GM19438 (cell line): ENCODE results near the gene FAM222B.
"Not testable (repeated sequence)": the region's sequence is repeated elsewhere in the genome, so short reads cannot be mapped to it uniquely, and the experiment has no call there.

Experiments
- ATAC-seq: cut with Tn5 transposase; IDR thresholded peaks from one replicate; pipeline ENCODE4 v1.9.1; 2021; ENCODE audit warnings: low read depth; ENCODE audit not compliant: unreplicated experiment

Gene FAM222B

GRCh38 chr17:28846231-28846630 is 3.6 kb upstream of the FAM222B start:
- ATAC-seq = no peak

- ATAC-seq = no peak
These were observed 1.2 kb upstream of the FAM222B start for GRCh38 chr17:28843816-28844148.

GRCh38 chr17:28841901-28842281 is 699 bp downstream of the FAM222B start:
- ATAC-seq = peak; percentile 5

GRCh38 chr17:28839221-28839620 is 3.4 kb downstream of the FAM222B start:
- ATAC-seq = no peak

GRCh38 chr17:28836541-28836940 is 6.0 kb downstream of the FAM222B start:
- ATAC-seq = not testable (repeated sequence)

GRCh38 chr17:28834420-28834819 is 8.2 kb downstream of the FAM222B start:
- no peak for ATAC-seq

GRCh38 chr17:28828294-28829040 is 14.1 kb downstream of the FAM222B start:
- no peak for ATAC-seq

- ATAC-seq = no peak
These were observed 14.9 kb downstream of the FAM222B start for GRCh38 chr17:28827672-28828071.

- no peak for ATAC-seq
These were observed 23.0 kb downstream of the FAM222B start for GRCh38 chr17:28819582-28819981.

GRCh38 chr17:28818819-28819221 is 23.8 kb downstream of the FAM222B start:
- no peak for ATAC-seq

GRCh38 chr17:28816540-28816939 is 26.1 kb downstream of the FAM222B start:
- ATAC-seq = no peak

GRCh38 chr17:28812748-28813377 is 29.7 kb downstream of the FAM222B start:
- ATAC-seq = no peak

GRCh38 chr17:28812091-28812747 is 30.4 kb downstream of the FAM222B start:
- peak; percentile 95 for ATAC-seq

- ATAC-seq = no peak
These were observed 30.9 kb downstream of the FAM222B start for GRCh38 chr17:28811651-28812090.

- ATAC-seq = no peak
These were observed 32.2 kb downstream of the FAM222B start for GRCh38 chr17:28810437-28810836.

GRCh38 chr17:28807925-28808634 is 34.5 kb downstream of the FAM222B start:
- ATAC-seq = no peak

GRCh38 chr17:28796062-28796461 is 46.5 kb downstream of the FAM222B start:
- no peak for ATAC-seq

GRCh38 chr17:28794846-28795441 is 47.6 kb downstream of the FAM222B start:
- ATAC-seq = not testable (repeated sequence)

GRCh38 chr17:28792877-28793661 is 49.5 kb downstream of the FAM222B start:
- no peak for ATAC-seq

GRCh38 chr17:28788100-28788499 is 54.5 kb downstream of the FAM222B start:
- no peak for ATAC-seq
